Hepatic stellate cell (primary cell): Measurements from ENCODE around the gene RELT.

Source experiments
- DNase-seq: peaks from one replicate; pipeline ENCODE4 v3.0.0; 2011; ENCODE audit warnings: low spot score

RELT gene

GRCh38 chr11:73392108-73393010 is 16.2 kb downstream of the RELT start:
- no peak for DNase-seq

DNA sequence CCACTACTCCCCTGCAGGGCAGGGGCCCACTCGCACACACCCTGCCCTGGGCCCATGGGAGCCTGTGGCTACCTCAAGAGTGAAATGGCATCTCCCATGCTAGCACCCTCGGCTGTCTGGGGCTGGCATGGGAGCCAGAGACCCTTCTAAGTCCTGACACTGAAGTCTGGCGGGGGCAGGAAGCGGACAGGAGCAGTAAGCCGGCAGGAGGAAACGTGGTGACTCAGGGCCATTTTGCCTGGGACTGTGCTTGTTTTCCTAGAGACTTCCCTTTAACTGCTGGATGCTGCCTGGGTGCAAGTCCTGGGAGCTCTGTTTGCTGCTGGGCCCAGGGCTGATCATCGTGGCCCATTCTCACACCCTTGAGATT is 16.8 kb downstream of the RELT start:
- DNase-seq: peak; percentile 41

DNA sequence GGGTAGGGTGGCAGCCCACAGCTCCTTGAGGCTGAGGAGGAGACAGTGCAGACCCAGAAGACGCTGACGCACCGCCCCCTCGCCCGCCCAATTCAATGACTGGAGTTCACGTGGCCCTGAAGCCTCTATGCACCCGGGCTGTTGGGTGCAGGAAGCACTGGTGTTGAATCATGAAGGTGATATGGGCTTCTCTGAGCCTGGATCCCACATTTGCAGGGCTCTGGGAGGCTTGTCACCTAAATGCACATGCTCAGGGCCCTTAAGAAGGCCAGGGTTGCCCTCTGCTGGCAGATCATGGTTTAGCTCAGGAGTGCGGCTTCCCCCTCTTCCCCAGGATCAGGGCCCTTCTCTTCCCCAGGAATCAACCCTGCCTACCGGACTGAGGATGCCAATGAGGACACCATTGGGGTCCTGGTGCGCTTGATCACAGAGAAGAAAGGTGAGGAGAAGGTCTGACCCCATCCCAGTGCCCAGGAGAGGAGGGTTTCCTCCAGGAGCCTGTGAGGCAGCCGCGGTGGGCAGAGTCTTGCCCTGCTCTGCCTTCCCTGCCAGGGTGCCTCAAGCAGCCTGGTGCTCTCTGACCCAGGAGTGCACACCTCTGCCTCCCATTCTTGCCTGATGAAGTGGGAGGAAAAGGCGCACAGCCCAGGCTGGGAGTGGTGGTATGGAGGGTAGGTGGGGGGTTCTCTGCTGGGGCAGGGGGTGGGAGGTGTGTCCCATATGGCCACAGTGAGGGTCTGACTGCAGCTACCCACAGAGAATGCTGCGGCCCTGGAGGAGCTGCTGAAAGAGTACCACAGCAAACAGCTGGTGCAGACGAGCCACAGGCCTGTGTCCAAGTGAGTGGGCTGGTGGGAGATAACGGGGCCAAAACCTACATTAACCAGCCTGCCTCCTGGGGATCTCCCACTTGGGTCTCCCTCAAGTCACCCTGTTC is 17.5 kb downstream of the RELT start:
- peak; percentile 95 for DNase-seq

- no peak for DNase-seq
Observed at GRCh38 chr11:73394416-73395296, 18.5 kb downstream of the RELT start.

DNA sequence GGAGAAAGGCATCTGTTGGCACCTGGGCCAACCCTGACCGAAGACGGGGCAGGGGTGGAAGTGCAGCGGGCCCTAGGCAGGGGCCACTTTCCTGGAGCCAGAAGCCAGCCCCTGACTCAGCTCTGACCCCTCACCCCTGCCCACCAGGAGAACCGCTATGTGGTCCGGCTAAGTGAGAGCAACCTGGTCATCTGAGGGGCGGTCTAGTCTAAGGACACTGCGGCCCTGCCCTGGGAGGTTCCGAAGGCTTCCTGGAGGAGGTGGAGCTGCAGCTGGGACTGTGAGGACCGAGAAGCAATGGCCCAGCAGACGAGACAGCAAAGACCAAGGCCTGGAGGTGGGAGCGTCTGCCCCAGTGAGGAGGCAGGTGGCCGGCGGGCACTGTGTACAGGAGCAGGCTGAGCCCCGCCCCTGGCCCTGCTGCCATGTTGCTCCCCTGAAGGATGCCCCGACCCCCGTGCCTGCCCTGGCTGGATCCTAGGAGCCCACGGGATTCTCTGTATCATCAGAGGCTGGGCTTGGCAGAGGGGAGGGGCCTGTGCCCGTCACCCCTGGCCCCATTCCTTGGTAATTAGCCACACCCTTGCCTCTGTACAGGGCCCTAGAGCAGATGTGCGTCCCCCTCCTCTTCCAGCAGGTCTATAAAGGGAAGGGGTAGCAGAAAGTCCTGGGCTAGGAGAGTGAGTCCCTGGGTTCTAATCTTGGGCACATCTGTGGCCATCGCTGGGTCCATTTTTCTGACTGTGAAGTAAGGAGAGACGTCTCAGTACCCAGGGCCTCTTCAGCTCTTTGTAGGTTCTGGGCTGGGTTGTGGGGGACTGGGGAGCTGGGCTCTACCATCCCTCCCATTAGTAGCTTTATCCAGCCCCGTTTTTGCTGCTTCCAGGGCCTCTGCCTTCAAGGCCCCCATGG is 19.4 kb downstream of the RELT start:
- no peak for DNase-seq

DNA sequence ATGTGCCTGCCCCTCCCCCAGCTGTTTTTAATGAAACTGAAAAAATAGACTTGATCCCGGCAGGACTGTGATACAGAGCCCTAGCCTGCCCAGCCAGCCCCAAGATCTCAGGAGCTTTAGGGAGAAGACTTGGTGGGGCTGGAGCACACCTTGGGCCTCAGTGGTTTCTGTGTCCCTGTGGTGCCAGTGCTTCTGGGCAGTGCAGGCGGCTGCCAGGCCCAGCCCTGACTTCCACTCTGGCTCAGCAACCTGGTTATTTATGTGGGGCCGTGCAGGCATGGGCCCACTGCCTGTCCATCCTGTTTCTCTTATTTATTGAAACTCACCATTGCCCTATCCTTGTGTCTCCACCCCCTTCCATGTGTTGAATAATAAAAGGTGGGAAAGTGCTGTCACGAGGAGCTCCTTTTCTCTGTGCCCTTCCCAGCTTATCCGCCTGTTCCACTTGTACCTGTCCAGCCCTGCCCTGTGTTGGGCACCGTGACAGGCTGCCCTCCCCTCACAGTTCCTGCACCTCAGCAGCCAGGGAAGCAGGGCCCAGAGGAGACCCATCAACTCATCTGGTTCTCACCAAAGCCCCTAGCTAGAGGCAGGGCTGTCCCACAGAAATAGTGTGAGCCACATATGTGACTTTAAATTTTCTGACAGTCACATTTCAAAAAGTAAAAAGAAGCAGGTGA is 20.2 kb downstream of the RELT start:
- no peak for DNase-seq

- no peak for DNase-seq
Observed at GRCh38 chr11:73396985-73397384, 20.8 kb downstream of the RELT start.

DNA sequence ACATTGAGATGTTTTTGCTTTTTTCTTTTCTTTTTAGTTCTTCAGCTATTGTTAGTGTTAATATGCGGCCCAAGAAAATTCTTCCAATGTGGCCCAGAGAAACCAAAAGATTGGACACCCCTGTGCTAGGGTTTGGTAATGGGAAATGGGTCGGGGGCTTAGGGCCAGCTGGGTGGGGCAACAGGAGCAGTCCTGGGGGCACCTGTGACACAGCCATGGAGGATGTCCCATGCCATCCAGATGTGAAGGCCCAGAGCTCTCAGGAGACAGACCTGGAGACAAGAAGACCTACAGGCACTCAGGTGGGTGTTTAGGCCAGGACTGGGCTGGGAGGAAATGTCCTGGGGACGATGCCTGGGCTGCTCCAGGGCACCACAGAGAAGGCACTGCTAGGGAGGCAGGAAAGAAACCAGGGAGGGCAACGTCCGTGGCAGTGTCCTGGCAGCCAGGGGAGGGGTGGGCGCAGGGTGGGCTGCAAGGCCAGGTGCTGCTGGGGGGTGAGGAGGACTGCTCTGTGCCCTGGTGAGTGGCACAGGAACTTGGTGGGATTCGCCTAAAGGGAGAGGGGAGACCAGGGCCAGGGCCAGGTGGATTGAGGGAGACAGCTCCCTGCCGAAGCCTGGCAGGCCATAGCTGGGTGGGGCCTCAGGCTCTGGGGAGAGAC is 21.4 kb downstream of the RELT start:
- DNase-seq: no peak

GRCh38 chr11:73398132-73398526 is 21.9 kb downstream of the RELT start:
- DNase-seq: no peak

GRCh38 chr11:73398721-73399120 is 22.5 kb downstream of the RELT start:
- DNase-seq: no peak

DNA sequence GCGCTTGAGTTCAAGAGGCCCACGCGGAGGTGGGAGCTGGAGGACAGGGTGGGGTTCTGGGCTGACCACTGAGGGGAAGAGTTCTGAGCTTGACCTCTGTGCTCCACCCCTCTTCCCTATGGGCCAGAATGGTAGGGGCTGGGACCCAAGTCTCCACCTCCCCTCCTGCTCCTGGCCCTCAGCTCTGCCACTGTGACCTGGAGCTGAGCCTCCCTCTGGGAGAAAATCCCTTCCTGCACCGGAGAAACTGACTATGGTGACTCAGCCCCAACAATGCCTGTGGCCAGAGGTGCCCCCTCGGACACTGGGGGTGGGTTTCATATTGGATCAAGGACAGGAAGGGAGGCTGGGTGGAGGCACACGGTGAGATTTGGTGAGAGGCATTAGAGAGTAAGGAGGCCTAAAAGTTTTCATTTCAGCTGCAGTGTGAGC is 23.0 kb downstream of the RELT start:
- DNase-seq: peak; percentile 57

DNA sequence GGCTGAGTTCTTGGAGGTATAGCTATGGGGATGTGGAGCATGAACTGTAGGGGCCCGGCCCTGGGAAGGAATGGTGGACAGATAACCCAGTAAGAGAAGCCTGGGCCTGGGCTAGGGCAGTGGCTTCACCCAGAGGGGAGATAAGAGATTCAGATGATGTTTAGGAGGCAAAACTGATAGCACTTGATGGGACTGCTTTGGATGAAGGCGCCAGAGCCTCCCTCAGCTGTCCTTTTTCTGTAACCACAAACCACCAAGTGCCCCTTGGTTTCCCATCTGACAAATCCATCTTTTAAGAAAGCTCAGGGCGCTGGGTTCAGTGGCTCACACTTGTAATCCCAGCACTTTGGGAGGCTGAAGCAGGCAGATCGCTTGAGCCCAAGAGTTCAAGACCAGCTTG is 23.4 kb downstream of the RELT start:
- DNase-seq: no peak

DNA sequence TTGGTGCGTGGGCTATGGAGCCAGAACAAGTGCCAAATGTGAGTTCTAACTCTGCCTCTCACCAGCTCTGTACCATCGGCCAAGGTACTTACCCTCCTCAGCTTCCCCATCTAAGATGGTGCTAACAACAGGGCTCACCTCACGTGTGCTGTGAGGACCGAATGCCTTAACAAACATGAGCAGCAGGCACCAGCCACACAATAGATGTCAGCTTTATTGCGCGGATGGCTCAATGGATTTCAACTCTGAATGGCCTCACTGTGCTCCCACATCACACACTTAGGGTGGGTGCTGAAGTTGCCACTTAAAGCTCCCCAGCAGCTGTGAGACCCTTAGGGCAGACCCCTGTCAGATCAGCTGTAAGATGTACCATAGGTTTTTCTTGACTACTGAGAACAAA is 24.1 kb downstream of the RELT start:
- DNase-seq: no peak

DNA sequence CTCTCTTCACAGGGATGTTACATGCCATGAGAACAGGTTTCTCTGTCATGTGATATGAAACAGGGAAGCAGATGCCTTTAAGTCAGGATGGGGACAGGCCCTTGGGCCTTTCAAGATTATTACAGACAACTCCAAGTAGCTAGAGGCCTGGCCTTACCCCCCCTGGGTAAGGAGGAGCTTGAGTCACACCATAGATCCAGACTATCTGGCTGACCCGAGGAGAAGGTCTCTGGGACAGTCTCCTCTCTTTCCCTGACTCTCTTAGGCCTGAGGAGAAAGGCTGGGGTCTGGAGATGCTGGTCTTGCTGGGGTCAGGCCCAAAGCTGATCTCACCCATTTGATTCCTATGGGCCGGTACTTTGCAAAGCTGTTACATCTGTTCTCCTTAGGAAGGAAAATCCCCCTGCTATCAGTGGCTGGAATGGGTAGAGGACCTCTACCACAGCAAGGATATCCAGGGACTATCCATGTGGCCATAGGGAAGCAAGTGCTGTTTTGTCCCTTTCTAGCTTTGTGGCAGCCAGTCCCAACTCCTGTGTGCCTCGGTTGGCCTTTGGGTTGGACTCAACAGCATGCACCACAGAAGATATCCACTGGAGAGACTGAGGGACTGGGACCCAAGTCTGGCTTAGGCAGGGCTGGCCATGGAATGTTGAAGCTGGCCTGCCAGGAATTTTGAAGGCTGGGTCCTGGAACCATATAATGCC is 25.2 kb downstream of the RELT start:
- DNase-seq: no peak

- DNase-seq: no peak
Observed at GRCh38 chr11:73401924-73402833, 26.0 kb downstream of the RELT start.

- no peak for DNase-seq
Observed at GRCh38 chr11:73402834-73403185, 26.6 kb downstream of the RELT start.

GRCh38 chr11:73403541-73403940 is 27.3 kb downstream of the RELT start:
- no peak for DNase-seq

DNA sequence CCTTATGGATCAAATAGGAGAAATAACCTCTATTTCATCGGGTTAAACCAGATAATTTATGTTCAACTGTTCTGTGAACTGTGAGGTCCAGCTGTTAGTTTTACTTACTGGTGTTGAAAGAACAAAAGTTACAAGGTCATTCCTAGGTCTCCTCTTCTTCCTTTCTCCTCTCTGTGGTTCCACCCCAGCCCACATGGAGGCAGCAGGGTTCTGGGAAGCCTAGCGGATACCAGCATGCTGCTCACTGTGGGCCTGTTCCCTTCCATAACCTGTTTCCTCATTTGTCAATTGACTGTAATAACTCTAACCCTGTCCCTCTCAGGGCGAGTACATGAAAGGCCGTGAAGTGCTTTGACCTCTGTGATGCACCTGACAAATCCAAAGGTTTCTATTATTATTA is 27.8 kb downstream of the RELT start:
- peak; percentile 82 for DNase-seq
